ENCODE measurements around the gene SH3YL1. TPM values are rescaled to one million over a fixed set of nuclear protein-coding genes. Genes with fewer than 3 reads are reported as not detected.

The SH3YL1 gene
- total and polyA plus RNA-seq, 9 donors = 35.3 to 117 (median 53.1) TPM

DNA sequence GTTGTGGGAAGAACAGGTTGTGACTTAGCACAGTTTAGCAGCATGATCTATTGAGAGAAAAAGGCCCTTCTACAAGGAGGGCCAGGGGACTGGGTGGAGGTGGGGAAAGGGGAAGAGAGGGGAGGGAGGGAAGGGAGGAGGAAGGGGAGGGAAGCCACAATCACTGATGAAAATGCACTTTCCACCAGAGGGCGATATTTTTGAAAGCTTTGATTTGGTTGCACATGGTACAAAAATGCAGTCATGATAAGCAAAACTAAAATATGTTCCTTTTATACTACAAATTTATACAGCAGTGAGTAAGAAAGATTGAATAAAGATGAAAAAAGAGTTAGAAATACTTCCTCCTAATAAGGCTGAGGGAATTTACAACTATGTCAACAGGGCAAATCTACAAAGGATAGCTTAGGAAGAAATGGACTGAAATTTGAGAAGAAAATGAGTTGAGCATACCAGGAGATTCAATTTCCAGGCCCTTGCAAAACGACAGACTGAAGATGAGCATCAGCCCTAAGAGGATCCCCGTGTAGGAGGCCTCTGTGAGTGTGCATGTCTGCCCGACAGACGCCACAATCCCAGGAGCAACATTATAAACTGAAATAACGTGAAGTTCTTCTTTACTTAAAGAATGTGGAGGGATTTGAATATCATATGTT is 17.2 kb downstream of the SH3YL1 start:
- no peaks in the 10 kb centered on the region for H3K27me3 ChIP-seq

DNA sequence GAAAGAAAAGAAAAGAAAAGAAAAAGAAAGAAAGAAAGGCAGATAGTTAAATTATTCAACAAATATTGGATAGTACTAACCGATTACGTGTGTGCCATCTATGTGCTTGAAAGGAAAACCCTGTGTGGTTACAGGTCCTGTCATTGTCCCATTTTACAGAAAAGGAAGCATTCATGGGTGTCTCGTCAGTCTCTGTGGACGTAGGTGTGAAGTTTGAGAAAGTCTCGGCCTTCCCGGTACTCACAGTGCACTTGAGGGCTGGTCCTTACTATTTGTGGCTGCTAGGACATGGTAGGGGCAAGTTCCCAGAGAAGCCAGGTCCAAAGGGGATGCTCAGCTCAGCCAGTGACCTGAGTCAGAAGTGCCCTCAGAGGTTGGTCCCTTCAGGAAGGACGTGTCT is 19.3 kb downstream of the SH3YL1 start:
- WGBS, 3 donors = 95 to 97% (median 95%) methylated on average over 7 of the region's 7 CpGs
- intact Hi-C loops (cut with DNase I) = loop anchor here in 1 of 4 donors (10.0 kb wide), 1 partner anchor 390 kb away; no protein-coding TSS in a partner anchor
- H3K9me3 ChIP-seq = no peaks in the 10 kb centered on the region
- no peaks in the 10 kb centered on the region for H3K36me3 ChIP-seq
- no peak overlapping the region for H3K27ac ChIP-seq
- no peak for DNase-seq
- no peaks in the 10 kb centered on the region for H3K4me1 ChIP-seq (ENCODE audit: insufficient read depth)
- no peaks in the 10 kb centered on the region for H3K27me3 ChIP-seq
- no peak overlapping the region for H3K4me3 ChIP-seq
- no peak for TF ChIP-seq POLR2A (IDR thresholded peaks at IDR 0.05)
- TF ChIP-seq, protein P1, sequence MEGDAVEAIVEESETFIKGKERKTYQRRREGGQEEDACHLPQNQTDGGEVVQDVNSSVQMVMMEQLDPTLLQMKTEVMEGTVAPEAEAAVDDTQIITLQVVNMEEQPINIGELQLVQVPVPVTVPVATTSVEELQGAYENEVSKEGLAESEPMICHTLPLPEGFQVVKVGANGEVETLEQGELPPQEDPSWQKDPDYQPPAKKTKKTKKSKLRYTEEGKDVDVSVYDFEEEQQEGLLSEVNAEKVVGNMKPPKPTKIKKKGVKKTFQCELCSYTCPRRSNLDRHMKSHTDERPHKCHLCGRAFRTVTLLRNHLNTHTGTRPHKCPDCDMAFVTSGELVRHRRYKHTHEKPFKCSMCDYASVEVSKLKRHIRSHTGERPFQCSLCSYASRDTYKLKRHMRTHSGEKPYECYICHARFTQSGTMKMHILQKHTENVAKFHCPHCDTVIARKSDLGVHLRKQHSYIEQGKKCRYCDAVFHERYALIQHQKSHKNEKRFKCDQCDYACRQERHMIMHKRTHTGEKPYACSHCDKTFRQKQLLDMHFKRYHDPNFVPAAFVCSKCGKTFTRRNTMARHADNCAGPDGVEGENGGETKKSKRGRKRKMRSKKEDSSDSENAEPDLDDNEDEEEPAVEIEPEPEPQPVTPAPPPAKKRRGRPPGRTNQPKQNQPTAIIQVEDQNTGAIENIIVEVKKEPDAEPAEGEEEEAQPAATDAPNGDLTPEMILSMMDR (IDR thresholded peaks at IDR 0.05) = no peak
- TF ChIP-seq EP300 (IDR thresholded peaks at IDR 0.05) = no peak

More for the DNA sequence above, 17.2 kb downstream of the SH3YL1 start:
- H3K27ac ChIP-seq = no peak overlapping the region
- no peaks in the 10 kb centered on the region for H3K36me3 ChIP-seq
- intact Hi-C loops (cut with DNase I) = loop anchor here in 1 of 4 donors (10.0 kb wide), 1 partner anchor 388 kb away; no protein-coding TSS in a partner anchor
- no peaks in the 10 kb centered on the region for H3K4me1 ChIP-seq (ENCODE audit: insufficient read depth)
- no peaks in the 10 kb centered on the region for H3K9me3 ChIP-seq
- TF ChIP-seq POLR2A (IDR thresholded peaks at IDR 0.05) = no peak
- TF ChIP-seq, protein P1 (IDR thresholded peaks at IDR 0.05) = no peak
- TF ChIP-seq EP300 (IDR thresholded peaks at IDR 0.05) = no peak
- no peak for DNase-seq
- WGBS, 3 donors = 29 to 47% (median 46%) methylated on average over 6 of the region's 6 CpGs
- no peak overlapping the region for H3K4me3 ChIP-seq

DNA sequence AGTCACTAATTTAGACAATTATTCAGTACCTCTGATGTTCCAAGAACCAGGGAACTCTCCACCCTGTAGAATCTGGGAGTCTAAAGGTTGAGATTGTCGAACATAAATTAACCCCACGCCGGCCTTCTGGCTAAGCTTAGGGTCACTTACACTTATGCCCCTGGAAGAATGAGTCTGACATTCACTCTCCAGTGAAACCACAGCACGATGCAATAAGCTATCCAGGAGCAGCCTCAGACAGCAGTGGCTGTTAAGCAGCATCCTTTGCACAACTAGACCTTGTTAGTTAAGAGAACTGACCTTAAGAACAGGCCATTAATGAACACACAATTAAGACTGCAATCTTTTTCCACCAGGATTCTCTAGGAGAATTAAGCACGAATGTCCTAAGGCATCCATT is 25.0 kb downstream of the SH3YL1 start:
- Histone ChIP-seq H3K9me3 (no peaks in the 10 kb centered on the region), H3K36me3 (no peaks in the 10 kb centered on the region), H3K27ac (no peak overlapping the region), H3K4me3 (no peak overlapping the region), H3K27me3 (no peaks in the 10 kb centered on the region), H3K4me1 (ENCODE audit: insufficient read depth) (no peaks in the 10 kb centered on the region)
- no peak for DNase-seq
- intact Hi-C loops (cut with DNase I) = no loop called here
- 69 to 89% (median 71%) methylated on average over 5 of the region's 5 CpGs for WGBS, 3 donors
- no peak for TF ChIP-seq EP300 (IDR thresholded peaks at IDR 0.05)
- TF ChIP-seq, protein P1 (IDR thresholded peaks at IDR 0.05) = no peak
- TF ChIP-seq POLR2A (IDR thresholded peaks at IDR 0.05) = no peak

DNA sequence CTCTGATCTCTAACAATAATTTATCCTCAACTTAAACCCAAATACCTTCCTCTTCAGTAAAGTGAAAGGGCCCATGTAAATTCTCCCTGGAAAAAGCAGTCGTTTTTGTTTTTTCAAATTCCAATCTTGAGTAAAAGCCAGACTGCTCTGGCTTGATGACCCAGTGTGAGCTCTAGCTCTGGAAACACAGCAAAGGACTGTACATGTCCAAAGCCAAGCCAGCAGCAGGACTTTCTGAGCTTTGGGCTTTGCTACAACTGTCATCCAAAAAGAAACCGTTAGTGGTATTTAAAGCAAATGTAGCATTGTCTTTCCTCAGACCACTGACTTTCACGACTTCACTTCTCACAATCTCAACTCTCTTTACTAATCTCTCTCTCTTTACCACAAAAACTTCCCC is 25.4 kb downstream of the SH3YL1 start:
- no peaks in the 10 kb centered on the region for H3K4me1 ChIP-seq (ENCODE audit: insufficient read depth)
- no peaks in the 10 kb centered on the region for H3K27me3 ChIP-seq
- H3K4me3 ChIP-seq = no peak overlapping the region
- DNase-seq = no peak
- 22 to 33% (median 25%) methylated on average over 3 of the region's 3 CpGs for WGBS, 3 donors
- TF ChIP-seq EP300 (IDR thresholded peaks at IDR 0.05) = no peak
- TF ChIP-seq, protein P1 (IDR thresholded peaks at IDR 0.05) = no peak
- TF ChIP-seq POLR2A (IDR thresholded peaks at IDR 0.05) = no peak
- intact Hi-C loops (cut with DNase I) = no loop called here
- no peaks in the 10 kb centered on the region for H3K9me3 ChIP-seq
- no peaks in the 10 kb centered on the region for H3K36me3 ChIP-seq
- H3K27ac ChIP-seq = no peak overlapping the region

Data from ovary (tissue), 9 donors.